HG03025 (cell line): Measurements from ENCODE around the gene CPA1.
"Not testable (repeated sequence)": the region's sequence is repeated elsewhere in the genome, so short reads cannot be mapped to it uniquely, and the experiment has no call there.

Experiments used
- ATAC-seq: cut with Tn5 transposase; IDR thresholded peaks from one replicate; pipeline ENCODE4 v1.9.1; 2021; ENCODE audit warnings: mild to moderate bottlenecking, moderate library complexity; ENCODE audit not compliant: unreplicated experiment, low FRiP score

Gene CPA1

DNA sequence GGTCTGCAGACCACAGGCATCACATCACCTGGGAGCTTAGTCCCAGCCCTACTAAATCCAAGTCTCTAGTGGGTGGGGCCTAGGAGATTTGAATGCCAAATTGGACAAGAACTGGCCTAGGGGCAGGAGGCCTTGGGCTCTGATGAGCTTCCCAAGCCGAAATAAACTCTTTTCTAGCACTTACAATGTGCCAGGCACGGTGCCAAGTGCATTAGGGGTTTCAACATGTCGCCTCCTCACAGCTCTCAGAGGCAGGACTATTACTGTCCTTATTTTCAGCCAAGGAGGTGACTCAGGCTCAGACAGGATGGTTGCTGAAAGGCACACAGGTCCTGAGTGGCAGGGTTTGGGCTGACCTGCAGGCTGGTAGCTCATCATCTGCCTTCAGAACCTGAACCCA is 9.2 kb upstream of the CPA1 start:
- ATAC-seq: no peak

DNA sequence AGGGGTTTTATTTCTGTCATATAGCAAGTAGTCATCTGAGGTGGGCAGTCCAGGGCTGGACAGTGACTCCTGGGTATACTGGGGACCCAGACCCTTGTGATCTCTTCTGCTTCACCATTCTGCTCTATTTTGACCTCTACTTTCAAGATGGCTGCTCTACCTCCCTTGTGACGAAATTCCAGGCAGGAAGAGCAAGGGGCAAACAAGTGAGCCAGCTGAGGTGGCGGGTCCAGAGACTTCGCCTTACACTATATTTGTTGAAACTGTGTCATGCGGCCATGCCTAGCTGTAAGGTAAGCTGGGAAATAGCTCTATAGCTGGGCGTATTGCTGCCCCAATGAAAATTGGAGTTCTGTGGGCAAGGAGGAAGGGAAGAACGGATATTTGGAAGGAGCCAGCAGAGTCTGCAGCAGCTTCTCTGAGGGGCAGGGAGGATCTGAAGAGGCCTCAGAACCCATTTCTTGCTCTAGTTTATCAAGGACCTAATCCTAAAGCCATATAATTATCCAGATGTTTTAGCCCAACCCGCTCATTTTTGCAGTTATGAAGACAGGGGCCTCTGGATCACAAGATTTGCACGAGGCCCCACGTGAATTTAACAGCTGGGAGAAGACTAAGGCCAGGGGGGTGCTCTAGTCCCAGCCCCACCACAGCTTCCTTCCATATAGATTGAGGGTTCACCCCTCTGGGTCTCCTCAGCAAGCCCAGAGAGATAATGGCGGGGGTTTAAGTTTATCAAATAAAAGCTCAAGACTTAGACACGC is 7.7 kb upstream of the CPA1 start:
- no peak for ATAC-seq

DNA sequence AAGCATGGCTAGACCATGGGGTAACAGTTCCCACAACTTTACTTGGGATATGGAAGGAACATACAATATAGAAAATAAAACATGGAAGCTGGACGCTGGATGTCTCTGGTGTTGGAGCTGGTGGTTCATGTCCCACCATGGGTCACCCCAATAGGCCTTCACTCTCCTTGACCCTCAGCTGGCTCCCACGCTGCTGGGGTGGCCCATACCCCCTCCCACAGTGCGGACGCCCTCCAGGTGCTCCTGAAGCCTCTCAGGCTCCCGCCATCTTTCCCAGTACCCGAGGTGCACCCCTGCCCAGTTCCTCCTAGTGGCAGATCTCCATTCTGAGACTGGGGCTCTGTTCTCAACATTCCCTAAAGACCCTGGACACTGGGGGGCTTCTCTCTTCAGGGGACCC is 5.8 kb upstream of the CPA1 start:
- ATAC-seq: no peak

DNA sequence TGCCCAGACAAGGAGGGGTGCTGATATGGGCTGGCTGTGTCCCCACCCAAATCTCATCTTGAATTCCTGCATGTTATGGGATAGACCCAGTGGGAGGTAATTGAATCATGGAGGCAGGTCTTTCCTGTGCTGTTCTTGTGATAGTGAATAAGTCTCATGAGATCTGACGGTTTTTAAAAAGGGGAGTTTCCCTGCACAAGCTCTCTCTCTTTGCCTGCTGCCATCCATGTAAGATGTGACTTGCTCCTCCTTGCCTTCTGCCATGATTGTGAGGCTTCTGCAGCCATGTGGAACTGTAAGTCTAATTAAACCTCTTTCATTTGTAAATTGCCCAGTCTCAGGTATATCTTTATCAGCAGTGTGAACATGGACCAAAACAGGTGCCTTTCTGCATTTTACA is 3.8 kb upstream of the CPA1 start:
- ATAC-seq: not testable (repeated sequence)

DNA sequence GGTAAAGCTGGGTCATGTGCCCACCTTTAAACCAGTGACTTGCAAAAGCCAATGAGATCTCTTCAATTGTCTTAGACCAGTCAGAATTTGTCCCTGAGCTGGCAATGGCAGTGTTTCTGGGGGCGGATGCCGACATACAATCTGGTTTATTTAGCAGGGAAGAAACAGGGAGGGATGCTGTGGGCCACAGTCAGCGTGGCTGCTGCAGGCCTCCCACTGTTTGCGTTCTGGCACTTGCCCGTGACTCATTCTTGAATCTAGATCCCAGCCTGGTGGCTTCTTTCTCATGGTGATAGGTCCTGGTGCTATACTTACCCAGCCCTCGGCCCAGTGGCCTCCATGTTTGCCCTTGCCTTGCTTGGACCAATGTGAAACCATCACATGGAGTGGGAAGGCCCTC is 3.1 kb upstream of the CPA1 start:
- no peak for ATAC-seq

DNA sequence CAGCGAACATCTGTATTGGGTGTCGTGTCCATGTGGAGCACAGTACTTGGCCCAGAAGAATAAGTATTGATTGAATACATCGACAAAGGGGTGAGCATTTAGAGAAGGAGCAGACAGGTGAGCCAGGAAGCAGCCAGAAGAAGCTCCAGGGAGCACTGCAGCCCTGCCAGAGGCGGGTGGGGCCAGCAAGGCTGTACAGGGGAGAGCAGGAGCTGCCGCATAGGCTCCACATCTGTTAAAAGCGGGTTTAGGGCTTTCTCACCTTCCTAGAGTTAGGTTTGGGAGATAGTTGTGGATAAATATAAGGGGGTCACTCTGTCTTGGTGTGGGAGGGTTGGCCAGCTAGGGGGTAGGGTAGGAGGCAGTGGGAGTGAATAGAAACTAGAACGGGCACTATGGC is 1.3 kb upstream of the CPA1 start:
- no peak for ATAC-seq

DNA sequence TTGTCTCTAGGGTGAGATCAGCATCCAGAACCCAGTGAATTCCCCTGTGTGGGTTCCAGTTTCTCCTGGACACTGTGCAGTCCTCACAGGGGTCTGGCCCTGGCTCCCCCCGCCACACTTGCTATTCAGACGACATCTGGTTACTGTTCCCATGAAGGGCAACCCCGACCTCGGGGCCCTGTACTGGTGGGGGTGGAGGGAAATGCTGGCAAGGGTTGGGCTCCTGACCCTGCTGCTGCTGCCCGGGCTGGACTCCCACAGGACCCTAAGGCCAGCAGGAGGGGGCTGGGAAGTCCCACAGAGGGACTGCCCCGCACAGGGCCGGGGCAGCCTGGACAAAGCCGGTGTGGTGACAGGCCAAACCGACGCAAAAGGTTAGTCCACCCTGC is 768 bp upstream of the CPA1 start:
- ATAC-seq: no peak

DNA sequence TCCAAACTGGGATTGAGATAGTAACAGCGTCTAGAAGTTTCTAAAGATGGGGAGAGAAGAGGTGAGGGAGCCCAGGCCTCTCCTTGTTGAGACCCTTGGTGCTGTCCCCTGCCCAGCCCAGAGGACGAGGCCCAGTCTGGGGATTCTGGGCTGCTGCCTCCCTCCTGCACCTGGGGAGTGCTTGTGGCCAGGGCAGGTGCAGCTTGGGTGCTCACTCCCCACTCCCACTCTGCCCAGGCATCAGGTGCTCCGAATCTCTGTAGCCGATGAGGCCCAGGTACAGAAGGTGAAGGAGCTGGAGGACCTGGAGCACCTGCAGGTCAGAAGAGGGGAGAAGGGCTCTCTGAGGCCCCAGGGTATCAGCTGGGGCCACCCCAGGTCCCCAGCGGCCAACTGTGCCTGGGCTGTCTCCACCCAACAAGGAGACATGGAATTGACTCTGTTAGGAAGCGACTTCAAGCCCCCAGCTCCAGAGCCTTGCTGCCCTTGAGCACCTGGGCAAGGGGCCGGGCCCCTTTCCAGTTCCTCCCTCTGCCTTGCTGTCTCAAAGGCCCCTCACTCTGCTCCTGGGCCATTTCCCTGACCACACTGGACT is 664 bp downstream of the CPA1 start:
- ATAC-seq: no peak

DNA sequence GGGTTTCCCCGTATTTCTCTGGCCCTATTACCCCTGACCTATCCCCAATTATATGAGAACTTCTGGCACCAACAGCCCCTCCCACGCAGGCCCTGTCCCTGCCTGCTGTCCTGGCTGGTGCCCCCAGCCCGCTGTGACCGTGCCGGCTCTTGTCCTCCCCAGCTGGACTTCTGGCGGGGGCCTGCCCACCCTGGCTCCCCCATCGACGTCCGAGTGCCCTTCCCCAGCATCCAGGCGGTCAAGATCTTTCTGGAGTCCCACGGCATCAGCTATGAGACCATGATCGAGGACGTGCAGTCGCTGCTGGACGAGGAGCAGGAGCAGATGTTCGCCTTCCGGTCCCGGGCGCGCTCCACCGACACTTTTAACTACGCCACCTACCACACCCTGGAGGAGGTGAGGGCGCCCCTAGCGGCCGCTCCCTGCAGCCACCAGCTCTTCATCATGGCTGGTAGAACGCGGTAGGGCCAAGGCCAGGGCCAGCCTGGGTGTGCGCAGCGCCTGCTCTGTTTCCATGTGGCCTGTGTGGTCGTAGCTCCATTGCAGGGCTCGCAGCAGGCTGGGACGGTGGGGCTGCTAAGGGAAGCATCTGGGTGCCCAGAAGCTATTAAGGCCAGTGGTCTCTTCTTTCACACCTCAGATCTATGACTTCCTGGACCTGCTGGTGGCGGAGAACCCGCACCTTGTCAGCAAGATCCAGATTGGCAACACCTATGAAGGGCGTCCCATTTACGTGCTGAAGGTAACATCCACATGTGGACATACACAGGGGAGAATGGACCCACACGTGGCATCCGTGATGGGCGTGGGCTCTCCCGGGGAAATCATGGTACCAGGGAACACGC is 1.4 kb downstream of the CPA1 start:
- ATAC-seq: no peak

DNA sequence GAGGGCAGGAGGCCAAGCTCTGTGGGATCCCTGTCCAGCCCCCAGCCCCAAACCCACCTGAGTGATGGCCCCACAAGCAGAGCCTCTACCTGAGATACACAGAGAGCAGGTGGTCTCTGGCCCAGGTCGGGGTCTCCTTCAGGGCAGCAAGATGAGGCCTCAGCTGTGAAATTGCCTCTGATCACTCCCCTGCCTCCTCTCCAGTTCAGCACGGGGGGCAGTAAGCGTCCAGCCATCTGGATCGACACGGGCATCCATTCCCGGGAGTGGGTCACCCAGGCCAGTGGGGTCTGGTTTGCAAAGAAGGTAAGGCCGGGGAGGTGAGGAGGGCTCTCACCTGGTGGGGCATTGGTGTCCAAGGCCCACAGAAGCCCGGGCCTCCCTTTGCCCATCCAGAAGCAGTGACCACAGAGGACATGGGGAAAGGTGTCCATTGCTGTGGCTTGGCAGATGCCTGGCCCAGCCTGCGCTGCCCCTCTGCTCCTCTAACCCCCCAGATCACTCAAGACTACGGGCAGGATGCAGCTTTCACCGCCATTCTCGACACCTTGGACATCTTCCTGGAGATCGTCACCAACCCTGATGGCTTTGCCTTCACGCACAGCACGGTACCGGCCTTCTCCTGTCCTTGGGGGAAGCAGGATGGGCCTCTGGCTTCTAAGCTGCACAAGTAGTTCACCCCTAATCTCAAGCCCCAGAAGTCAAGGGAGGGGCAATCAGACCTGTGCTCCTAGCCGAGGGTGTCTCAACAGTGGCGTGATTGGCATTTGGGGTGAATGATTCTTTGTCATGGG is 3.1 kb downstream of the CPA1 start:
- no peak for ATAC-seq

DNA sequence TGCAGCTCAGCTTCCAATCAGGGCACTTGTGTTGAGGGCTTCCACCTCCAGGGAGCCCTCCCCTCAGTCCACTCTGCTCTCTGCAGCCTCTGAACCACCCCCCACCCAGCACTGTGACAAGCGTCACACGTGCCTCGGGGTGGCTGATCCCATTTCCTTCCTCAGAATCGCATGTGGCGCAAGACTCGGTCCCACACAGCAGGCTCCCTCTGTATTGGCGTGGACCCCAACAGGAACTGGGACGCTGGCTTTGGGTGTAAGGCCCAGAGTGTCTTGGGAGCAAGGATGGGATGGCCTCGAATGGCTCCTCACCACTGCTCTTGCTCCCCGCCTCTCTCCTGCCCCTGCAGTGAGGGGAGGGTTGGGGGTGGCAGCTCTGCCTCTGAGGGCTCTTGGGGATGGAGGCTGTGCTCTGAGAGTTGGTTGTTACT is 4.1 kb downstream of the CPA1 start:
- ATAC-seq: no peak

DNA sequence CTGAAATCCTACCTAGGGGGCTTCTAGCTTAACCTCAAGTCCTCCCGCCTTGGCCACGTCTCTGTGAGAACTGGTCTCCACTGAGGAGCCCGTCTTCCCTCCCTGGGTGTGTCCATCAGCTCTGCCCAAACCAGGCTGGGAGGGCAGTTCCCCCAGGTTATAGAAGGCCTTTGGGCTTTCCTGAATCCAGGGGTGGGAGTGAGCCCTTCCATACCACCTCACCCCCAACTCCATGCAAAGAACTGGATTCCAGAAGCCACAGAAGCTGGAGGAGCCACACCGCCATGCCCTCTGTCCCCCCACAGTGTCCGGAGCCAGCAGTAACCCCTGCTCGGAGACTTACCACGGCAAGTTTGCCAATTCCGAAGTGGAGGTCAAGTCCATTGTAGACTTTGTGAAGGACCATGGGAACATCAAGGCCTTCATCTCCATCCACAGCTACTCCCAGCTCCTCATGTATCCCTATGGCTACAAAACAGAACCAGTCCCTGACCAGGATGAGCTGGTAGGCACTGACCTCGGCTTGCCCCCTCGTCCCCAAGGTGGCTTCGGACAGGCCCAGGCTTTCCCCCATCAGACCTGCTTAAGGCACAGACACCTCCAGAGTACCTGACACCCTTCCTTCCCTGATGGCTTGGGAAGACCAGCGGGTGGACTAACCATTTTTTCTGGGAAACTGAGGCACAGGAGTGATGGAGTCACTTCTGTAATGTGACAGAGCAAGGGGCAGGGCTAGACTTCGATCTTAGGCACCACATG is 4.7 kb downstream of the CPA1 start:
- no peak for ATAC-seq

DNA sequence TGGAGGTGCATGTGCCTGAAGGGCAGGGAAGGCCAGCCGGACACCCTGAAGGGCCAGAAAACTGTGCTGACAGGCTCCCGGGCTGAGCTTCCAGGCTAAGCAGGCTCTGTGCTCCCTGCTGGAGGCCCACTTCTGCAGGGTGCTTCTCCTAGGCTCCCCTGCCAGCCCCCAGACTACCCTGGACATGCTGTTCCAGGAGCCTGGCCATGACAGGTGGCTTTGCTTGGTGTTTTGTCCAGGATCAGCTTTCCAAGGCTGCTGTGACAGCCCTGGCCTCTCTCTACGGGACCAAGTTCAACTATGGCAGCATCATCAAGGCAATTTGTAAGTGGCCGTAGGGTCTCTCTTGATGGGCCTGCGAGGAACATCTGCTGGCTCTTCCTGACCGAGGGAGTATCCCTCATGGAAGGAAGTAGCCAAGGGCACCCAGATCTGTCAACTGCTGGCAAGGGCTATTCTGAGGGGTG is 5.3 kb downstream of the CPA1 start:
- ATAC-seq: no peak

DNA sequence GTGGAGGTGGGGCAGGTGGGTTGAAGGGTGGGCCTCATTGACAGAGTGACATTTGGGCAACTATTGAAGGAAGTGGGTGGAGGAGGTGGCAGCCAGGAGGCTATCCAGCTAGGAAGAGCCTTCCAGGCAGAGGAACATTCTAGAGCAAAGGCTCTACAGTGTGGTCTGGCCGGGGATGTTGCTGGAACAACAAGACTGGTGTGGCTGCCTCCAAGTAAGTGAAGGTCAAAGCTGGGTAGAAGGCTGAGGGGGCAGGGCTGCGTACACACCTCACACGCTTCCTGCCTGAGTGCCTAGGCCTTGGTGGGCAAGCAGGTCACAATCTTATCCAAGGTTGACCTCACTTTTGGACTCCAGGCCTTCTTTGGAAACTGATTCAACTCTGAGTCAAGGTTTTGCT is 6.6 kb downstream of the CPA1 start:
- no peak for ATAC-seq

DNA sequence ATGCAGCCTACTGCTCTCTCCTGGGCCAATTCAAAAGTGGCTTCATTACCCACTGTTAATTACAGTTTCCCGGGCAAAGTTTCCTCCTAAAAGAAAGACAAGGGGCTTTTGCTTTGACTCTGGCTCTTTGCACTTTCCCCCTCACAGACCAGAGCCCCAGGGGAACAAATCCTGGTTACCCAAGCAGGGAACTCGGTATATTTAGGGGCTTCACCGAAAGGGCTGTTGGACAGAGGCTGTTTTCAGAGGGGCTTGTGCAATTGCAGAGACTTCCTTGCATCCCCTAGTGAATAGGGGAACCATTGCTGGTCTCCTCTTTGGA is 7.0 kb downstream of the CPA1 start:
- no peak for ATAC-seq

DNA sequence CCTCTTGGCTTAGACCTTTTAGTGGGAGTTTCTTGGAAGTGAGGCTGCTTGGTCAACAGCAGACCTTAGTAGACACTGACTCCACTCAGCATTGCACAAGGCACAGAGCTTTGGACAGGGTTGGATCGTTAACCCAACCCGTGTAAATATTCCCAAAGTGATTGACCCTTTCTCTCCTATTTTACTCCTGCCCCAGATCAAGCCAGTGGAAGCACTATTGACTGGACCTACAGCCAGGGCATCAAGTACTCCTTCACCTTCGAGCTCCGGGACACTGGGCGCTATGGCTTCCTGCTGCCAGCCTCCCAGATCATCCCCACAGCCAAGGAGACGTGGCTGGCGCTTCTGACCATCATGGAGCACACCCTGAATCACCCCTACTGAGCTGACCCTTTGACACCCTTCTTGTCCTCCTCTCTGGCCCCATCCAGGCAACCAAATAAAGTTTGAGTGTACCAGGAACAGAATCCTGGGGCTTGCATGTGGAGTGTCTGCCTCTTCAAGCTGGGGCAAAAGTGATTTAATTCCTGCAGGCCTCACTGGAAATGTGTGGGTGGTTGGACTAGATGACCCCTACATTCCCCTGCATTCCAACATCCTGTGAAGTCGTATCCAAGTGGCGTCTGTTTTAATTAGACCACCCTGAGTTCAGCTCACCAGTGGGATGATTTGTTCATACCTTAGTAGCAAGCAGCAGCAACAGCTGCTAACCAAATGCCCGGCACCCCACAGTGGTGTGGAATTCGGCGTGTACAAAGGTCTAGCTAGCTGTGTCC is 7.5 kb downstream of the CPA1 start:
- ATAC-seq: no peak

DNA sequence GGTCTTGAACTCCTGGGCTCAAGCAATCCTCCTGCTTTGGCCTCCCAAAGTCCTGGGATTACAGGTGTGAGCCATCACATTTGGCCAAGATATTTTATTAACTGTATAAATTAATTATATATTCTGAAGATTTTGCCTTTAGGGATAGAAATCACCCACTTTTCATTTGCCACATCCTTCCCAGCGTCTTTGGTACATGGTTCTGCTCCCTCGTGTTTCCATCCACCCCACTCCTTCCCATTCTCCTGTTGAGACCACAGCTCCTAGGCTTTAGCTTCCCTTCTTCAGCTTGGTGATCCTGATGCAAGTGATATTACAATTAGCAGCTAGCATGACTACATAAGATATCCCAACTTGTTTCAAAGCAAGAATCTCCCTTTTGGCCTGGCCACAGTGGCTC is 8.4 kb downstream of the CPA1 start:
- no peak for ATAC-seq

DNA sequence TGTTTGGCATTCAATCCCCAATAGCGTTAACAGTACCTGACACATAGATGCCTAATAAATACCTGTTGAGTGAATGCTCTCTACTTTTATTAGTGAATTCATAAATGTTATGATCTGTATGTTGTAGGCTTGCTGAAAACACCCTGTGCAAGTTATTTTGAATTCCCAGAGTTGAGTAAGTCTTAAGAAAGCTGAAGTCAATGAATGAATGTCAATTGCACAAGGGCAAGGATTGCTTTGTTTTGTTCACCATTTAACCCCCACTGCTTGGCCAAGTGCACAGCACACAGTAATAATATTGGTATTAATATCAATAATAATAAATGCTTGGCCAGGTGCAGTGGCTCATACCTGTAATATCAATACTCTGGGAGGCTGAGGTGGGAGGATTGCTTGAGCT is 10.2 kb downstream of the CPA1 start:
- no peak for ATAC-seq

DNA sequence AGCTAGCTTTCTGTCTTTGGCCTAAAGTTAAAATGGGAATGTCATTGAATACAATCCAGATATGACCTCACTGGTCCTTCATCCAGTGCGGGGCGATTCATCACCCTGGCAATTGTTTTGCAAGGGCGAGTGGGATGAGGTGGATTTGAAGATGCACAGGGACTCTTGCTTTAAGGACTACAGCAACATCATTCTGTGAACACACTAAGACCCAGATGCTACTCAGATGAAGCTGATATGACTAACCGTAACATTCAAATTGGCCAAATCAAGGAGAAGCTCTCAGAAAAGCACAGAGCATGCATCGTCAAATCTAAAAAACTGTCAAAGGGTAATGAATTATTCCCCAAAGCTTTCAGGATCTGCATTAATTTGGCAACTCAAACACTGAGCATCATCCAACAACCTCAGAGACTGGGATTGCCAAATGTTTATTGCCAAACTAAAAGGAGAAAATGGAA is 12.8 kb downstream of the CPA1 start:
- no peak for ATAC-seq
